Neural progenitor cell (in vitro differentiated cells): ENCODE measurements around the gene ACACA. TPM values are rescaled to one million over a fixed set of nuclear protein-coding genes. Genes with fewer than 3 reads are reported as not detected.
A peak's percentile ranks its signal among the peaks of the same experiment; 100 is the strongest.

Experiments used
- DNase-seq: peaks from one replicate; pipeline ENCODE4 v3.0.0-alpha.2; 2016; ENCODE audit warnings: low spot score
- H2AFZ ChIP-seq: fragments of 200-600 bp; sonication (generic); replicated peaks from 2 replicates; pipeline ENCODE4 v1.6.1; 2016; ENCODE audit warnings: antibody characterized with exemption
- H3F3A ChIP-seq: fragments of 200-600 bp; sonication (generic); 2 replicates; pipeline ENCODE4 v1.6.1; 2016; ENCODE audit warnings: antibody characterized with exemption, low read depth
- H3K27ac ChIP-seq: fragments of 200-600 bp; sonication (generic); 2 replicates; pipeline ENCODE4 v1.5.1; 2016; ENCODE audit warnings: mild to moderate bottlenecking
- H3K27me3 ChIP-seq: fragments of 200-600 bp; sonication (generic); 2 replicates; pipeline ENCODE4 v1.6.1; 2016; ENCODE audit warnings: mild to moderate bottlenecking, moderate library complexity
- H3K36me3 ChIP-seq: fragments of 200-600 bp; sonication (generic); 2 replicates; pipeline ENCODE4 v1.5.1; 2016
- H3K4me1 ChIP-seq: fragments of 200-600 bp; sonication (generic); 2 replicates; pipeline ENCODE4 v1.6.1; 2016; ENCODE audit warnings: mixed run types
- H3K4me2 ChIP-seq: fragments of 200-600 bp; sonication (generic); 2 replicates; pipeline ENCODE4 v1.6.1; 2016
- H3K4me3 ChIP-seq: fragments of 200-600 bp; sonication (generic); 2 replicates; pipeline ENCODE4 v1.5.1; 2016
- H3K79me2 ChIP-seq: fragments of 200-600 bp; sonication (generic); 2 replicates; pipeline ENCODE4 v1.6.1; 2016; ENCODE audit warnings: low read depth
- H3K9ac ChIP-seq: fragments of 200-600 bp; sonication (generic); 2 replicates; pipeline ENCODE4 v1.6.1; 2016
- H3K9me3 ChIP-seq: fragments of 200-600 bp; sonication (generic); 2 replicates; pipeline ENCODE4 v1.5.1; 2016; ENCODE audit warnings: low read depth
- H4K20me1 ChIP-seq: fragments of 200-600 bp; sonication (generic); 2 replicates; pipeline ENCODE4 v1.6.1; 2016; ENCODE audit warnings: low read depth
- H3K27ac Mint-ChIP-seq: 3 replicates; pipeline ENCODE4 v1.8.0; 2021; ENCODE audit warnings: mixed read lengths
- H3K27me3 Mint-ChIP-seq: 2 replicates; pipeline ENCODE4 v1.8.0; 2022; ENCODE audit warnings: low read depth, mild to moderate bottlenecking, inconsistent platforms, moderate library complexity, mixed read lengths; ENCODE audit not compliant: insufficient read depth
- H3K36me3 Mint-ChIP-seq: 3 replicates; pipeline ENCODE4 v1.8.0; 2021; ENCODE audit warnings: mixed read lengths
- H3K4me1 Mint-ChIP-seq: 3 replicates; pipeline ENCODE4 v1.8.0; 2021; ENCODE audit warnings: mixed read lengths
- H3K4me3 Mint-ChIP-seq: 3 replicates; pipeline ENCODE4 v1.8.0; 2021; ENCODE audit warnings: mild to moderate bottlenecking, moderate library complexity, mixed read lengths
- H3K9me3 Mint-ChIP-seq: 3 replicates; pipeline ENCODE4 v1.8.0; 2020; ENCODE audit warnings: mixed read lengths
- CTCF ChIP-seq: fragments of 200-600 bp; sonication (generic); IDR thresholded peaks from 2 replicates; pipeline ENCODE4 v1.5.1; 2017; ENCODE audit warnings: antibody characterized with exemption, mild to moderate bottlenecking
- EZH2 ChIP-seq: fragments of 200-600 bp; sonication (generic); IDR thresholded peaks from 2 replicates; pipeline ENCODE4 v1.6.1; 2017; ENCODE audit warnings: antibody characterized with exemption, mild to moderate bottlenecking, moderate library complexity
- EZH2phosphoT487 ChIP-seq: fragments of 200-600 bp; sonication (generic); IDR thresholded peaks from 2 replicates; pipeline ENCODE4 v1.6.1; 2017; ENCODE audit warnings: antibody characterized with exemption
- total RNA-seq: library from RNA; depleted of rRNA; stranded (reverse); fragments of >200 nt; gene quantifications from 2 replicates; pipeline ENCODE4 v1.2.3, GENCODE V29; 2015; ENCODE audit warnings: low replicate concordance

ACACA gene
- total RNA-seq, 1 donor from 2014 or later, result 88.6 TPM

DNA sequence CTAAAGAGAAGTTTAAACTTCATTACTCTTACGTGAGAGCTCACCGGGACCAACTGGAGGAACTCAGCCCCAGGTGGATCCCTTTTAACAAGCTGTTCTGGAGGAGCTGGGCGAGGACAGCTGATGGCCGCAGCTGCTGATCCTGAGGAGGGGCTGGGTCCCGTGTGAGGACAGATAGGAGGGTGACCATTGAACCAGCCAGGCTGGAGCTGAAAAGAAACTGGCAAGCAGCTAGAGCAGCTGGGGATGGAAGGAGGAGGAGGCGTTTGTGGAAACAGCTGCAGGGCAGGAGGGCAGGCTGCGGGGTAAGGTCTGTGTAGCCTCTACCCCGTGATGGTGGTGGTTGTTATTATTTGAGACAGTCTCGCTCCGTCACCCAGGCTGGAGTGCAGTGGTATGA, 338.4 kb downstream of the ACACA start:
- Mint-ChIP-seq H3K36me3 (no peaks in the 10 kb centered on the region), H3K27ac (no peak overlapping the region), H3K9me3 (peaks cover 2% of the 10 kb centered on the region), H3K4me3 (peak overlapping the region; percentile 69), H3K27me3 (peaks cover 2% of the 10 kb centered on the region), H3K4me1 (peaks cover 29% of the 10 kb centered on the region)
- Histone ChIP-seq H3K27ac (no peak overlapping the region), H3K4me3 (no peak overlapping the region), H3K9me3 (no peaks in the 10 kb centered on the region), H2AFZ (no peak overlapping the region), H3K9ac (no peak overlapping the region), H4K20me1 (no peaks in the 10 kb centered on the region), H3F3A (peaks cover 3% of the 10 kb centered on the region), H3K27me3 (peaks cover 24% of the 10 kb centered on the region), H3K36me3 (no peaks in the 10 kb centered on the region), H3K79me2 (no peaks in the 10 kb centered on the region), H3K4me2 (no peak overlapping the region), H3K4me1 (peaks cover 11% of the 10 kb centered on the region)
- TF ChIP-seq EZH2 (no peak), CTCF (no peak), EZH2phosphoT487 (no peak)
- no peak for DNase-seq

DNA sequence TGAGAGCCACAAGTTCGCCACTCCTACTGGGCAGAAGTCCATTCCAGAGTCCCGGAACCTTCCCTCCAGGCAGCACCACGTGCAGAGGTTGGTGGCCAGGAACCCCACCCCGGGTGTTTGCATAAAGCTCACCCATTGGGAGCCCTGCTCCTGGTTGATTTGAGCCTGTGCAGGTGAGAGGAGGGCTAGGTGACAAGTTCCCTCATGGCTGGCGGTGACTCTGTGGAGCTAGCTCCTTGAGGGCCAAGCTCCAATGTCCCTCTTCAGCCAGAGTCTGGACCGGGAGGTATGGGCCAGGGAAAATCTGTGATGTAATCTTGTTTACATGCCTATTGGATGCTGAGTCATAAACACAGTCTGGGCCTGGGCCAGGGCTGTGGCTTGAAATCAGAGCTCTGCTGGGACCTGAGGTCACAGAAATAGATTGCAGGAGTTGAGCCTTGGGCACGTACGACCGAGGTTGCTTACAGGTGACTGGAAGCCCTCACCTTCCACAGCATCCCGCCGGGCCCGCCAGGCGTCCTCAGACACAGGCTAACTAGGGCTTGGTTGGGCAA, 339.0 kb downstream of the ACACA start:
- H3K4me1 ChIP-seq, result peaks cover 11% of the 10 kb centered on the region
- H3K27me3 ChIP-seq, result peaks cover 24% of the 10 kb centered on the region
- H2AFZ ChIP-seq, result no peak overlapping the region
- H4K20me1 ChIP-seq, result no peaks in the 10 kb centered on the region
- no peaks in the 10 kb centered on the region for H3K36me3 Mint-ChIP-seq
- no peak overlapping the region for H3K4me3 Mint-ChIP-seq
- H3F3A ChIP-seq, result peaks cover 3% of the 10 kb centered on the region
- H3K4me2 ChIP-seq, result no peak overlapping the region
- H3K27me3 Mint-ChIP-seq, result peaks cover 2% of the 10 kb centered on the region
- H3K9ac ChIP-seq, result no peak overlapping the region
- no peak overlapping the region for H3K27ac Mint-ChIP-seq
- H3K36me3 ChIP-seq, result no peaks in the 10 kb centered on the region
- peaks cover 33% of the 10 kb centered on the region for H3K4me1 Mint-ChIP-seq
- H3K79me2 ChIP-seq, result no peaks in the 10 kb centered on the region
- no peak for DNase-seq
- no peaks in the 10 kb centered on the region for H3K9me3 ChIP-seq
- TF ChIP-seq EZH2phosphoT487 (no peak), EZH2 (no peak), CTCF (no peak)
- peaks cover 2% of the 10 kb centered on the region for H3K9me3 Mint-ChIP-seq
- no peak overlapping the region for H3K4me3 ChIP-seq
- no peak overlapping the region for H3K27ac ChIP-seq

DNA sequence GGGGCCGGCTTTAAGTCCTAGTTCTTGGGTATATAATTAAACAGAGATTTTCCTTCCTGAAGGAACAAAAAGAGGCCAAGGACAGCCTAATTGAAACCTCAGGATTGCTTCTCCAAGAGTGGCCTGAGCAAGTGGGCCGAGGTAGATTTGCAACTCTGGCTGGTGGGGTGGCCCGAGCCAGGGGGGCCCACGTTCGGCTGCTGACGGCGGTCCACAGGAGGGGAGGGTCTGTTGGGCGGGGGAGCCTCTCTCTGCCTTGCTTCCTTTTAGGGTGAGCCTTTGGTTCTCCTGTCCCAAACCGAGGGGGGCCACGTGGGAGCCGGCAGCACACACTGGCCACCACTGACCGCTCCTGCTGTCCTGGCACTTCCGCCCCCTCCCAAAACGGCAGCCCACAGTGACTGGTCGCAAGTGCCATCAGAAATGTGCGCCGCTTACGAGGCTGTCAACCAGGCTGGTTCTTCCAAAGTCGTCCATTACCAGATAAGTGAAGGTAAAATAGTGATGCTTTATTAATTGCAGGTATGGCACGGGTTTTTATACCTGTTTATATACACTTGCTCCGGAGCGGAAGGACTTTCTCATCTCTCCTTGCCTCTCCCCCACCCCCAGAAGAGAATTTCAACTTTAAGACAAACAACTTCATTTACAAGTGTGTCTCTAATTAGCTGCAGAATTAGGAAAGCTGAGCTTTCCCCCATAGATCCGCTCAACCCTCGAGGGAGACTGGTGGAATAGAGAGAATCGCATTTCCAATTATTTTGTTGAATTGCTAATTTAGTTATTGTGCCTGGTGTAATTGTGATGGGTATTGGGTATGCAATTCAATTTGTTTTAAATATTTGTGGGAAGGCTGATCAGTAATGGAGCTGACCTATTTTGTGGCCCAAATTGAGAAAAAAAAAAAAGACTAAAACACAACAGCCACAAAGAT, 340.0 kb downstream of the ACACA start:
- Histone ChIP-seq H3K9ac (no peak overlapping the region), H3K4me2 (peak overlapping the region; percentile 32), H3K9me3 (no peaks in the 10 kb centered on the region), H3K27ac (no peak overlapping the region), H4K20me1 (no peaks in the 10 kb centered on the region), H3F3A (peaks cover 12% of the 10 kb centered on the region), H3K36me3 (no peaks in the 10 kb centered on the region), H2AFZ (peak overlapping the region; percentile 26), H3K27me3 (peaks cover 24% of the 10 kb centered on the region), H3K4me3 (no peak overlapping the region), H3K4me1 (peaks cover 19% of the 10 kb centered on the region), H3K79me2 (no peaks in the 10 kb centered on the region)
- no peak for TF ChIP-seq EZH2
- no peak for TF ChIP-seq EZH2phosphoT487
- TF ChIP-seq CTCF, result no peak
- Mint-ChIP-seq H3K27me3 (peaks cover 2% of the 10 kb centered on the region), H3K4me3 (no peak overlapping the region), H3K27ac (no peak overlapping the region), H3K36me3 (no peaks in the 10 kb centered on the region), H3K9me3 (peaks cover 2% of the 10 kb centered on the region), H3K4me1 (peaks cover 43% of the 10 kb centered on the region)
- DNase-seq, result no peak
